Ishikawa (cell line): ENCODE data around the gene PIP4K2A.

Experiments
- CEBPB ChIP-seq: IDR thresholded peaks from 2 replicates; pipeline ENCODE4 v1.6.1; 2012
- CREB1 ChIP-seq: IDR thresholded peaks from 2 replicates; pipeline ENCODE4 v1.6.1; 2012; ENCODE audit warnings: low read depth
- EGR1 ChIP-seq: IDR thresholded peaks from 2 replicates; pipeline ENCODE4 v1.6.1; 2012
- EP300 ChIP-seq: IDR thresholded peaks from 2 replicates; pipeline ENCODE4 v1.6.1; 2012; ENCODE audit warnings: borderline replicate concordance
- FOXM1 ChIP-seq: IDR thresholded peaks from 2 replicates; pipeline ENCODE4 v1.6.1; 2012; ENCODE audit warnings: low read depth, borderline replicate concordance
- MAX ChIP-seq: IDR thresholded peaks from 2 replicates; pipeline ENCODE4 v1.6.1; 2012
- NFIC ChIP-seq: IDR thresholded peaks from 2 replicates; pipeline ENCODE4 v1.6.1; 2012
- RAD21 ChIP-seq: IDR thresholded peaks from 2 replicates; pipeline ENCODE4 v1.6.1; 2012; ENCODE audit warnings: low read depth
- REST ChIP-seq: IDR thresholded peaks from 2 replicates; pipeline ENCODE4 v1.6.1; 2012; ENCODE audit warnings: low read depth, mild to moderate bottlenecking
- TAF1 ChIP-seq: IDR thresholded peaks from 2 replicates; pipeline ENCODE4 v1.6.1; 2012; ENCODE audit warnings: low read depth, mild to moderate bottlenecking
- TCF12 ChIP-seq: IDR thresholded peaks from 2 replicates; pipeline ENCODE4 v1.6.1; 2012; ENCODE audit warnings: low read depth
- TEAD4 ChIP-seq: IDR thresholded peaks from 2 replicates; pipeline ENCODE4 v1.6.1; 2012
- USF1 ChIP-seq: IDR thresholded peaks from 2 replicates; pipeline ENCODE4 v1.6.1; 2012
- YY1 ChIP-seq: IDR thresholded peaks from 2 replicates; pipeline ENCODE4 v1.6.1; 2012; ENCODE audit warnings: low read depth
- ZBTB7A ChIP-seq: IDR thresholded peaks from 2 replicates; pipeline ENCODE4 v1.6.1; 2012; ENCODE audit warnings: low read depth

Gene PIP4K2A

GRCh38 chr10:22615819-22616499 lies 98.4 kb downstream of the PIP4K2A start:
- no peak for TF ChIP-seq ZBTB7A
- TF ChIP-seq RAD21: no peak
- no peak for TF ChIP-seq TCF12
- no peak for TF ChIP-seq MAX
- no peak for TF ChIP-seq FOXM1

GRCh38 chr10:22615101-22615500 lies 99.3 kb downstream of the PIP4K2A start:
- no peak for TF ChIP-seq MAX
- TF ChIP-seq CEBPB: no peak
- TF ChIP-seq CREB1: no peak
- TF ChIP-seq YY1: no peak
- no peak for TF ChIP-seq TCF12
- no peak for TF ChIP-seq FOXM1
- TF ChIP-seq ZBTB7A: no peak

- TF ChIP-seq EGR1 (no peak), TEAD4 (no peak), MAX (no peak), ZBTB7A (no peak), REST (no peak), USF1 (no peak), NFIC (no peak), CEBPB (no peak), FOXM1 (no peak), EP300 (no peak), RAD21 (no peak), CREB1 (no peak), YY1 (no peak)
Measured at GRCh38 chr10:22613011-22613410, 101.4 kb downstream of the PIP4K2A start.

GRCh38 chr10:22612318-22612717 lies 102.1 kb downstream of the PIP4K2A start:
- TF ChIP-seq FOXM1 (no peak), TEAD4 (no peak), USF1 (no peak), EP300 (no peak), NFIC (no peak), YY1 (no peak), RAD21 (no peak), EGR1 (no peak), TAF1 (no peak), TCF12 (no peak), REST (no peak), MAX (no peak), ZBTB7A (no peak), CREB1 (no peak), CEBPB (no peak)

GRCh38 chr10:22611425-22612115 lies 102.8 kb downstream of the PIP4K2A start:
- no peak for TF ChIP-seq FOXM1
- TF ChIP-seq USF1: no peak
- no peak for TF ChIP-seq ZBTB7A
- TF ChIP-seq TAF1: no peak
- TF ChIP-seq YY1: no peak
- TF ChIP-seq MAX: no peak
- TF ChIP-seq REST: no peak
- no peak for TF ChIP-seq TCF12
- no peak for TF ChIP-seq NFIC
- no peak for TF ChIP-seq CREB1
- no peak for TF ChIP-seq EGR1
- TF ChIP-seq TEAD4: no peak
- TF ChIP-seq EP300: no peak
- no peak for TF ChIP-seq RAD21
